Vagina (tissue), 2 donors: ENCODE data around the gene SMG6.

Source experiments
- CTCF ChIP-seq, 3 experiments: fragments of 450-650 bp in 2 of 3; fragments of 200-600 bp in 1 of 3; sonication (generic) in 1 of 3; IDR thresholded peaks; one replicate each; pipeline ENCODE4 v1.5.1; 2017 to 2019; ENCODE audit warnings: antibody characterized with exemption in 3 of 3, mild to moderate bottlenecking in 2 of 3, moderate library complexity in 2 of 3
- POLR2A ChIP-seq, 2 donors: fragments of 450-650 bp; IDR thresholded peaks; one replicate each; pipeline ENCODE4 v1.6.1; 2017; ENCODE audit warnings: antibody characterized with exemption in 2 of 2, mild to moderate bottlenecking in 2 of 2, moderate library complexity in 2 of 2

GRCh38 chr17:2034157-2034556 lies 269.4 kb downstream of the SMG6 start:
- TF ChIP-seq CTCF (IDR thresholded peaks at IDR 0.05) (no peak), POLR2A (IDR thresholded peaks at IDR 0.05) (no peak)
